IPS-18c (cell line): Measurements from ENCODE around the gene ZNF146.
"Not testable (repeated sequence)": the region's sequence is repeated elsewhere in the genome, so short reads cannot be mapped to it uniquely, and the experiment has no call there.

Experiments
- H3K4me3 ChIP-seq: 2 replicates; pipeline ENCODE4 v1.7.0; 2013; ENCODE audit warnings: low read depth, mild to moderate bottlenecking, low read length, moderate library complexity; ENCODE audit not compliant: insufficient read depth
- H3K9me3 ChIP-seq: one replicate; pipeline ENCODE4 v1.6.1; 2013; ENCODE audit warnings: mild to moderate bottlenecking, low read length, moderate library complexity; ENCODE audit not compliant: control insufficient read depth, insufficient read depth

The ZNF146 gene

GRCh38 chr19:36258028-36258875 lies 43.3 kb downstream of the ZNF146 start:
- H3K4me3 ChIP-seq = peak overlapping the region; percentile 9; the same call in 1 of the 2 replicates
- peaks cover 7% of the 10 kb centered on the region for H3K9me3 ChIP-seq

DNA sequence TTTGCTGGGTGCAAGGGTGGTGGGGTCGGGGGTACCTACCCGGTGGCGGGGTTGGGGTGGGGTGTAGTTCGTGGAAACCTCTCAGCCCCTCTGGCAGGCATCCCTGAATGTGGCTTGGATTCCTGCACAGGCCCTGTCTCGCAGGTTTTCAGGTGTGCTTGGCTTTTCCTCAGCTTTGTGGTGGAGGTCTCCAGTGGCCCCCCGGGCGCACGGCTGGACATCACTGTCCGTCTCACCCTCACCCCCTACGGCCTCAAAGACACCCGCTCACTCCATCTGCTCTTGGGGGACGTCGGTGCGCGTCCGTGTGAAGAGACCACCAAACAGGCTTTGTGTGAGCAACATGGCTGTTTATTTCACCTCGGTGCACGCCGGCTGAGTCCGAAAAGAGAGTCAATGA lies 44.3 kb downstream of the ZNF146 start:
- no peak overlapping the region for H3K4me3 ChIP-seq
- H3K9me3 ChIP-seq = peaks cover 7% of the 10 kb centered on the region

- H3K9me3 ChIP-seq = peaks cover 4% of the 10 kb centered on the region
- H3K4me3 ChIP-seq = no peak overlapping the region
Measured at GRCh38 chr19:36265064-36265463, 50.2 kb downstream of the ZNF146 start.

DNA sequence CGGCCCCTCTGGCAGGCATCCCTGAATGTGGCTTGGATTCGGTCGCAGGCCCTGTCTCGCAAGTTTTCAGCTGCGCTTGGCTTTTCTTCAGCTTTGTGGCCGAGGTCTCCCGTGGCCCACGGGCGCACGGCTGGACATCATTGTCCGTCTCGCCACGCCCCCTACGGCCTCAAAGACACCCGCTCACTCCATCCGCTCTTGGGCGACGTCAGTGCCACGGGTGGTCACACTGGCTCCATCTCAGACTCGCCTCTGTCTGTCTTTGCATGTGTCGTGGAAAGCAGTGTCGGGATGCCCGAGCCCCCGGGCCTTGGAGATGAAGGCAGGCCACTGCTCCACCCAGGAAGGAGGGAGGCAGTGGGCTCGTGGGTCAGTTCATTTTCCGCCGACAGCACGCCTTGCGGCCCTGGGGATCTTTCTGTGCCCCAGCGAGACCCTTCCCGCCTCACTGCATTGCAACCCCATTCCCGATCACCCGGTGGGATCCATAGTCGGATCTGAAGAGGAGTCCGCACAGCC lies 51.0 kb downstream of the ZNF146 start:
- peaks cover 4% of the 10 kb centered on the region for H3K9me3 ChIP-seq
- H3K4me3 ChIP-seq = no peak overlapping the region

DNA sequence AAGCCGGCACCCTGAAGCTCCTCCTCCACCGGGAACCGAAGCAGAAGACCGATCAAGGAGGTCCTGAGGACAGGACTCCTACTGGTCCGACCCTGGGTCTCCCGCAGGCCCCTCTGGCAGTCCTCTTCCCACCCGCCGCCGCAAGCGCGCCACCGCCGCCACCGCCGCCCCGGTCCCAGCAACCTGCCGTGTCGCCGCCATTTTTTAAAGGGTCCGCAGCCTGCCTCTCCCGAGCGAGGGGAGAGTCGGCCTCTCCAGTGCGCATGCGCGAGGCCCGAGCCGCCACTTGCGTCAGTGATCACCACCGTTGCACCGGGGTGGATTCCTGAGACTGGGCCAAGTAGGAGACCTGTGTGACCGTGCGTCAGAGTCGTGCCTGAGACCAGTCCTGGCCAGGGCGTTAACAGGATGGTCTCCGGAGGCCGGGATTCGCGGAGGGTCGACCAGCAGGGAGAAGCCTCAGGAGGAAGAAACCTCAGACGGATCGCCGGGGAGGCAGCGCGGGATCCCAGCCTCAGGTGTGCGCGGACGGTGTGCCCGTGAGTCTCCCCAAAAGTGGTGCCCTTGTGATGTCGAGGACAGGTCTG lies 51.6 kb downstream of the ZNF146 start:
- peaks cover 4% of the 10 kb centered on the region for H3K9me3 ChIP-seq
- H3K4me3 ChIP-seq = no peak overlapping the region

DNA sequence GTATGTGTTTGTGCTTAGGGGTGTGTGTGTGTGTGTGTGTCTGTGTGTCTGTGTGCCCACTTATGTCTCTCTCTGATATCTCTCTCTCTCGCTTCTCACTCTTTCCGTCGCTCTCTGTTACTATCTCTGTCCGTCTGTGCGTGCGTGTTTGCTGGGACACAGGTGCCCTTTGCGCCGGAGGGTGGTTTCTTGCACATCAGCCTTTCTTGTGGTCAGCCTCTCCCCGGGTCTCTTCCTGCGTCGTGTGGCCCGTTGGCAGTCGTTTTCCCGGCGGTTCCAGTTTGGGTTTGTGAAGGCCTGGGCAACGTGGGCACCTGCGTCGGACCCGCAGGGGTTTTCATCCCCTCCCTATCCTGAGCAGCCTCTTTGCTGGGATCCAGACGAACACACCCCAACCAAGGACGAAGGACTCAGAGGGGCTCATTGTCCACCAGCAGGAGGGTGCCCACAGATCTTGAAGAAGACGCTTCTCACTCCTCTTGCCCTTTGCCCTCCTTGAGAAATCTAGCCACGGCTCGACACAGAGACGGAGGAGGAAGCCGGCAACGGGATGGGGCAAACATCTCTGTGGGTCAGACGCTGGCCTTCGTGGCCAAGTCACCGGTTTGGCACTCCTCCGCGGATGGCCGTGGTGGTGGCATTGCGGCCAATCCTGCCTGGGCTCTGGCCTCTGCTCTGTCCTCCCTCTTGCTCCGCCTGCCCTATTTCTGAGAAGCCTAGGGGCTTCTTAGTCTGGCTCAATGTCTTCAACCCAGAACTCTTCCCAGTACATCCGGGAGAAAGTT lies 52.3 kb downstream of the ZNF146 start:
- Histone ChIP-seq H3K9me3 (peaks cover 4% of the 10 kb centered on the region), H3K4me3 (no peak overlapping the region)

DNA sequence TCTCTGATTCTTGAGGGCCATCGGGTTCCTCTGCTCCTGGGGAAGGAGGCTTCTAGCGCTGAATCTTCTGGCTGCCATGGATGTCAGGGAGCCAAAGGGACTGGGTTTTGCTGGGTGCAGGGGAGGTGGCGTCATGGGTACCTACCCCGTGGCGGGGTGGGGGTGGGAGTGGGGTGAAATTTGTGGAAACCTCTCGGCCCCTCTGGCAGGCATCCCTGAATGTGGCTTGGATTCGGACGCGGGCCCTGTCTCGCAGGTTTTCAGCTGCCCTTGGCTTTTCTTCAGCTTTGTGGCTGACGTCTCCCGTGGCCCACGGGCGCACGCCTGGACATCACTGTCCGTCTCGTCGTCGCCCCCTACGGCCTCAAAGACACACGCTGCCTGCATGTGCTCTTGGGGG lies 53.2 kb downstream of the ZNF146 start:
- H3K4me3 ChIP-seq, H3K9me3 ChIP-seq: not testable (repeated sequence)

DNA sequence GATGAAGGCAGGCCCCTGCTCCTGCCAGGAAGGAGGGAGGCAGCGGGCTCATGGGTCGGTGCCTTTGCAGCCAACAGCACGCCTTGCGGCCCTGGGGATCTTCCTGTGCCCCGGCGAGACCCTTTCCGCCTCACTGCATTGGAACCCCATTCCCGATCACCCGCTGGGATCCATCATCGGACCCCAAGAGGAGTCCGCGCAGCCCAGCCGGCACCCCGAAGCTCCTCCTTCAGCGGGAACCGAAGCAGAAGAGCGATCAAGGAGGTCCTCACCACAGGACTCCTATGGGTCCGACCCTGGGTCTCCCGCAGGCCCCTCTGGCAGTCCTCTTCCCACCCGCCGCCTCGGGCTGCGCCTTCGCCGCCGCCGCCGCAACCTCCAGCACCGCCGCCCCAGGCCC lies 53.7 kb downstream of the ZNF146 start:
- not testable (repeated sequence) for H3K9me3 ChIP-seq, H3K4me3 ChIP-seq

DNA sequence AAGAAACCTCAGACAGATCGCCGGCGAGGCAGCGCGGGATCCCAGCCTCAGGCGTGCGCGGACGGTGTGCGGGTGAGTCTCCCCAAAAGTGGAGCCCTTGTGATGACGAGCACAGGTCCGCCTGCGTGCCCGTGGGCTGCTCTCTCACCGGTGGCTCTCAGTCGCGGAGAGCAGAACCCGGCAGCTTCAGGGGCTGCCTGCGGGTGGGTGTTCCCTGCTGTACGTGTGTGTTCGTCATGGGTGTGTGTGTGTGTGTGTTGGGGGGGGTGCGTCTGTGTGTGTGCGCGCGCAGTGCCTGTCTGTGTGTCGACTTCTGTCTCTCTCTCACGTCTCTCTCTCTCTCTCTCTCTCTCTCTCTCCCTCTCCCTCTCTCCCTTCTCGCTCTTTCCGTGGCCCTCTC lies 54.4 kb downstream of the ZNF146 start:
- not testable (repeated sequence) for H3K9me3 ChIP-seq, H3K4me3 ChIP-seq
